Measurements from ENCODE around the gene CMYA5. TPM values are rescaled to one million over a fixed set of nuclear protein-coding genes. Genes with fewer than 3 reads are reported as not detected.
A peak's percentile ranks its signal among the peaks of the same experiment; 100 is the strongest.
"Not testable (repeated sequence)": the region's sequence is repeated elsewhere in the genome, so short reads cannot be mapped to it uniquely, and the experiment has no call there.

The CMYA5 gene
- total RNA-seq (under 1 TPM; 0.27 to 0.31 TPM), polyA plus RNA-seq (under 1 TPM in 2 of 3 donors, not detected in 1; 0.06 to 0.18 TPM), total RNA-seq (0.19 to 3.0 (median 0.73) reads per million in 6 experiments)

- H3K9me3 Mint-ChIP-seq = peaks cover 0 to 9% (median 3%) of the 10 kb centered on the region in 9 donors
- H3K27me3 Mint-ChIP-seq = no peaks in the 10 kb centered on the region
- H3K4me1 Mint-ChIP-seq = peaks cover 0 to 7% (median under 1%) of the 10 kb centered on the region in 4 donors
- peaks cover 11 to 40% (median 36%) of the 10 kb centered on the region in 3 donors for H3K36me3 Mint-ChIP-seq
- ATAC-seq (no peak), DNase-seq (no peak)
- POLR2A ChIA-PET = no interaction called here
- H3K27ac Mint-ChIP-seq = peak within 1 kb of the TSS in 3 of 10 donors; percentile 30 to 79 (median 53)
- H3K4me3 Mint-ChIP-seq = no peak within 1 kb of the TSS
Measured at GRCh38 chr5:79689541-79690466, at the start of gene CMYA5. Gene CMYA5 (plus strand): TSS chr5:79689836. CDS start chr5:79689908, 72 bp downstream.

GRCh38 chr5:79640571-79641055, 49.0 kb upstream of the CMYA5 start:
- POLR2A ChIA-PET = no interaction called here
- no peak for DNase-seq
- no peaks in the 10 kb centered on the region for H3K27me3 Mint-ChIP-seq
- peaks cover 9 to 45% (median 26%) of the 10 kb centered on the region in 4 donors for H3K4me1 Mint-ChIP-seq
- H3K36me3 Mint-ChIP-seq = peaks cover 9 to 89% (median 10%) of the 10 kb centered on the region in 3 donors
- no peaks in the 10 kb centered on the region for H3K9me3 Mint-ChIP-seq
- ATAC-seq = no peak
- no peak overlapping the region for H3K4me3 Mint-ChIP-seq
- no peak overlapping the region for H3K27ac Mint-ChIP-seq

- ATAC-seq = no peak
- H3K27me3 Mint-ChIP-seq = no peaks in the 10 kb centered on the region
- H3K4me3 Mint-ChIP-seq = no peak overlapping the region
- no peaks in the 10 kb centered on the region for H3K9me3 Mint-ChIP-seq
- DNase-seq = no peak
- H3K36me3 Mint-ChIP-seq = peaks cover 10 to 89% (median 10%) of the 10 kb centered on the region in 3 donors
- no peak overlapping the region for H3K27ac Mint-ChIP-seq
- POLR2A ChIA-PET = no interaction called here
- peaks cover 9 to 39% (median 26%) of the 10 kb centered on the region in 4 donors for H3K4me1 Mint-ChIP-seq
Measured at GRCh38 chr5:79641414-79641813, 48.2 kb upstream of the CMYA5 start.

- DNase-seq (no peak), ATAC-seq (no peak)
- no peaks in the 10 kb centered on the region for H3K9me3 Mint-ChIP-seq
- H3K27ac Mint-ChIP-seq = no peak overlapping the region
- H3K36me3 Mint-ChIP-seq = peaks cover 10 to 90% (median 13%) of the 10 kb centered on the region in 3 donors
- no peaks in the 10 kb centered on the region for H3K27me3 Mint-ChIP-seq
- H3K4me3 Mint-ChIP-seq = no peak overlapping the region
- H3K4me1 Mint-ChIP-seq = peaks cover 9 to 32% (median 26%) of the 10 kb centered on the region in 4 donors
- POLR2A ChIA-PET = no interaction called here
Measured at GRCh38 chr5:79642210-79642609, 47.4 kb upstream of the CMYA5 start.

GRCh38 chr5:79653843-79654242, 35.8 kb upstream of the CMYA5 start:
- no peak for DNase-seq
- H3K27me3 Mint-ChIP-seq = no peaks in the 10 kb centered on the region
- ATAC-seq = no peak
- POLR2A ChIA-PET = no interaction called here
- no peak overlapping the region for H3K27ac Mint-ChIP-seq
- H3K4me3 Mint-ChIP-seq = no peak overlapping the region
- no peaks in the 10 kb centered on the region for H3K9me3 Mint-ChIP-seq
- H3K4me1 Mint-ChIP-seq = no peaks in the 10 kb centered on the region
- peaks cover 0 to 61% (median 15%) of the 10 kb centered on the region in 3 donors for H3K36me3 Mint-ChIP-seq

- ATAC-seq = no peak
- peak overlapping the region in 1 of 10 donors; percentile 43 for H3K27ac Mint-ChIP-seq
- H3K4me1 Mint-ChIP-seq = no peaks in the 10 kb centered on the region
- H3K27me3 Mint-ChIP-seq = no peaks in the 10 kb centered on the region
- peaks cover 7 to 51% (median 33%) of the 10 kb centered on the region in 3 donors for H3K36me3 Mint-ChIP-seq
- no peak overlapping the region for H3K4me3 Mint-ChIP-seq
- peaks cover 0 to 6% (median 0%) of the 10 kb centered on the region in 9 donors for H3K9me3 Mint-ChIP-seq
- DNase-seq = no peak
- POLR2A ChIA-PET = no interaction called here
Measured at GRCh38 chr5:79663212-79663611, 26.4 kb upstream of the CMYA5 start.

- peaks cover 0 to 3% (median 0%) of the 10 kb centered on the region in 4 donors for H3K4me1 Mint-ChIP-seq
- ATAC-seq (no peak), DNase-seq (no peak)
- no peak overlapping the region for H3K4me3 Mint-ChIP-seq
- peaks cover 0 to 6% (median 0%) of the 10 kb centered on the region in 9 donors for H3K9me3 Mint-ChIP-seq
- H3K27me3 Mint-ChIP-seq = no peaks in the 10 kb centered on the region
- POLR2A ChIA-PET = no interaction called here
- H3K27ac Mint-ChIP-seq = peak overlapping the region in 1 of 10 donors; percentile 47
- peaks cover 7 to 62% (median 30%) of the 10 kb centered on the region in 3 donors for H3K36me3 Mint-ChIP-seq
Measured at GRCh38 chr5:79666758-79667157, 22.9 kb upstream of the CMYA5 start.

GRCh38 chr5:79672392-79672791, 17.2 kb upstream of the CMYA5 start:
- Mint-ChIP-seq H3K9me3 (no peaks in the 10 kb centered on the region), H3K27ac (peak overlapping the region in 2 of 10 donors; percentile 4 to 18), H3K4me1 (peaks cover 9 to 19% (median 15%) of the 10 kb centered on the region in 4 donors), H3K36me3 (peaks cover 6 to 81% (median 28%) of the 10 kb centered on the region in 3 donors), H3K4me3 (no peak overlapping the region), H3K27me3 (no peaks in the 10 kb centered on the region)
- DNase-seq (no peak), ATAC-seq (no peak)
- POLR2A ChIA-PET = no interaction called here

- ATAC-seq, H3K27me3 Mint-ChIP-seq, DNase-seq, POLR2A ChIA-PET, H3K27ac Mint-ChIP-seq, H3K4me3 Mint-ChIP-seq, H3K9me3 Mint-ChIP-seq: not testable (repeated sequence)
- Mint-ChIP-seq H3K4me1 (peaks cover 11 to 19% (median 14%) of the 10 kb centered on the region in 4 donors), H3K36me3 (peaks cover 6 to 77% (median 30%) of the 10 kb centered on the region in 3 donors)
Measured at GRCh38 chr5:79676354-79676753, 13.3 kb upstream of the CMYA5 start.

GRCh38 chr5:79682102-79682501, 7.5 kb upstream of the CMYA5 start:
- POLR2A ChIA-PET = interaction anchor here (0.7 kb wide), 1 partner anchor 726 kb away, joined by 3 read pairs; no protein-coding TSS in a partner anchor
- not testable (repeated sequence) for ATAC-seq, H3K9me3 Mint-ChIP-seq, H3K4me3 Mint-ChIP-seq, DNase-seq, H3K27me3 Mint-ChIP-seq, H3K4me1 Mint-ChIP-seq
- H3K36me3 Mint-ChIP-seq = peaks cover 11 to 82% (median 54%) of the 10 kb centered on the region in 3 donors
- H3K27ac Mint-ChIP-seq = peak overlapping the region in 2 of 10 donors; percentile 11 to 18

- Mint-ChIP-seq H3K4me3 (no peak overlapping the region), H3K4me1 (peaks cover 0 to 4% (median under 1%) of the 10 kb centered on the region in 4 donors), H3K36me3 (peaks cover 16 to 75% (median 64%) of the 10 kb centered on the region in 3 donors), H3K9me3 (peaks cover 0 to 9% (median 3%) of the 10 kb centered on the region in 9 donors), H3K27me3 (no peaks in the 10 kb centered on the region), H3K27ac (no peak overlapping the region)
- POLR2A ChIA-PET = no interaction called here
- DNase-seq (no peak), ATAC-seq (no peak)
Measured at GRCh38 chr5:79684782-79685181, 4.9 kb upstream of the CMYA5 start.

- Mint-ChIP-seq H3K27ac (peak overlapping the region in 4 of 10 donors; percentile 14 to 65 (median 40)), H3K27me3 (no peaks in the 10 kb centered on the region), H3K4me3 (no peak overlapping the region), H3K9me3 (peaks cover 0 to 9% (median 3%) of the 10 kb centered on the region in 9 donors), H3K36me3 (peaks cover 16 to 74% (median 65%) of the 10 kb centered on the region in 3 donors), H3K4me1 (peaks cover 0 to 4% (median under 1%) of the 10 kb centered on the region in 4 donors)
- ATAC-seq (no peak), DNase-seq (no peak)
- POLR2A ChIA-PET = no interaction called here
Measured at GRCh38 chr5:79685627-79686026, 4.0 kb upstream of the CMYA5 start.

GRCh38 chr5:79686799-79687198, 2.8 kb upstream of the CMYA5 start:
- H3K27me3 Mint-ChIP-seq = no peaks in the 10 kb centered on the region
- peaks cover 0 to 2% (median under 1%) of the 10 kb centered on the region in 4 donors for H3K4me1 Mint-ChIP-seq
- peaks cover 16 to 64% (median 59%) of the 10 kb centered on the region in 3 donors for H3K36me3 Mint-ChIP-seq
- peaks cover 0 to 9% (median 3%) of the 10 kb centered on the region in 9 donors for H3K9me3 Mint-ChIP-seq
- ATAC-seq (no peak), DNase-seq (no peak)
- H3K4me3 Mint-ChIP-seq = no peak overlapping the region
- POLR2A ChIA-PET = no interaction called here
- H3K27ac Mint-ChIP-seq = no peak overlapping the region

Measured in naive thymus-derived CD8-positive, alpha-beta T cell (primary cell).